Activated naive CD4-positive, alpha-beta T cell treated with anti-CD3 and anti-CD28 coated beads for 36 hours (primary cell): ENCODE measurements around the gene TPST1. TPM values are rescaled to one million over a fixed set of nuclear protein-coding genes. Genes with fewer than 3 reads are reported as not detected.
A peak's percentile ranks its signal among the peaks of the same experiment; 100 is the strongest.
"Not testable (repeated sequence)": the region's sequence is repeated elsewhere in the genome, so short reads cannot be mapped to it uniquely, and the experiment has no call there.

Source experiments
- CTCF ChIA-PET: fragments of 350-600 bp; sonication (Branson Sonifier 250); formaldehyde crosslinking; loops from one replicate; lab custom pipeline; 2021; ENCODE audit warnings: antibody characterized with exemption; lab: Charles Lee
- DNase-seq: peaks from one replicate; pipeline ENCODE4 v3.0.0-alpha.2; 2020
- H3K27ac Mint-ChIP-seq: one replicate; pipeline ENCODE4 v1.8.0; 2021; ENCODE audit warnings: mild to moderate bottlenecking, mixed read lengths
- H3K27me3 Mint-ChIP-seq: one replicate; pipeline ENCODE4 v1.8.0; 2021; ENCODE audit warnings: low read depth, mixed read lengths
- H3K36me3 Mint-ChIP-seq: one replicate; pipeline ENCODE4 v1.8.0; 2021; ENCODE audit warnings: low read depth, mixed read lengths
- H3K4me1 Mint-ChIP-seq: one replicate; pipeline ENCODE4 v1.8.0; 2021; ENCODE audit warnings: low read depth, mixed read lengths
- H3K4me3 Mint-ChIP-seq: one replicate; pipeline ENCODE4 v1.8.0; 2021; ENCODE audit warnings: mild to moderate bottlenecking, moderate library complexity, mixed read lengths
- H3K9me3 Mint-ChIP-seq: one replicate; pipeline ENCODE4 v1.8.0; 2021; ENCODE audit warnings: mixed read lengths
- intact Hi-C: fragments of 100-400 bp; cut with micrococcal nuclease; formaldehyde crosslinking; loops from one replicate; pipeline ENCODE4 v1.15.1; 2023
- total RNA-seq, 2 experiments: library from RNA; stranded (reverse); gene quantifications; one replicate each; pipeline ENCODE4 v1.2.3, GENCODE V29; 2021

The TPST1 gene
- 1 to 10 TPM; 1.9 to 3.8 TPM for total RNA-seq

- no peaks in the 10 kb centered on the region for H3K9me3 Mint-ChIP-seq
- DNase-seq = peak; percentile 84
- H3K27me3 Mint-ChIP-seq = peaks cover 13% of the 10 kb centered on the region
- H3K4me3 Mint-ChIP-seq = peak within 1 kb of the TSS; percentile 88
- H3K27ac Mint-ChIP-seq = no peak within 1 kb of the TSS
- CTCF ChIA-PET = interaction anchor here (1.1 to 2.2 kb wide), 5 partner anchors 9 to 209 kb away, joined by 3 to 6 read pairs (median 4); no protein-coding TSS in a partner anchor
- intact Hi-C loops = loop anchor here (1.0 to 10.0 kb wide), 7 partner anchors 88 to 790 kb away; partner anchors contain the start of genes ASL, GUSB, SBDS and TYW1
- peaks cover 29% of the 10 kb centered on the region for H3K4me1 Mint-ChIP-seq
- H3K36me3 Mint-ChIP-seq = no peaks in the 10 kb centered on the region
These were observed at the start of gene TPST1 for GRCh38 chr7:66204822-66205740. Gene TPST1 (plus strand): TSS chr7:66205334. CDS start chr7:66240426, 35,092 bp downstream.

GRCh38 chr7:66156035-66156434 lies 49.1 kb upstream of the TPST1 start:
- intact Hi-C loops, H3K27ac Mint-ChIP-seq, H3K9me3 Mint-ChIP-seq, DNase-seq, CTCF ChIA-PET, H3K4me1 Mint-ChIP-seq, H3K27me3 Mint-ChIP-seq, H3K4me3 Mint-ChIP-seq: not testable (repeated sequence)
- H3K36me3 Mint-ChIP-seq = peaks cover 60% of the 10 kb centered on the region

DNA sequence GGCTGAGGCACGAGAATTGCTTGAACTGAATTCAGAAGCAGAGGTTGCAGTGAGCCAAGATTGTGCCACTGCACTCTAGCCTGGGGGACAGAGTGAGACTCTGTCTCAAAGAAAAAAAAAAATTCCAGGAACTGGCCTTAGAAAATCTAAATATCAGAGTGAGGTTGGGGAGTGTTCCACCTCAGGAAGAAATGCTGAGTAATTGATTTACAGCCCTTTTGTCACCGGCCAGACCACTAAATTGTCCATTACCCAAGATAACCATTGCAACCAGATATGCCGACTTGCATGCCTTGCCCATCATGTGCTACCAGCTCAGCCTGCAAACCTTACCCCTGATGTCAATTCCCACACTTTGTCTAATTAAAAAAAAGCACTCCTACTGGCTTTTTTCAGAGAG lies 48.1 kb upstream of the TPST1 start:
- Mint-ChIP-seq H3K27me3 (no peaks in the 10 kb centered on the region), H3K9me3 (peaks cover 7% of the 10 kb centered on the region), H3K4me1 (no peaks in the 10 kb centered on the region), H3K4me3 (no peak overlapping the region), H3K27ac (no peak overlapping the region), H3K36me3 (peaks cover 56% of the 10 kb centered on the region)
- no peak for DNase-seq
- intact Hi-C loops = no loop called here
- CTCF ChIA-PET = interaction anchor here (1.0 kb wide), 1 partner anchor 47 kb away, joined by 4 read pairs; no protein-coding TSS in a partner anchor

DNA sequence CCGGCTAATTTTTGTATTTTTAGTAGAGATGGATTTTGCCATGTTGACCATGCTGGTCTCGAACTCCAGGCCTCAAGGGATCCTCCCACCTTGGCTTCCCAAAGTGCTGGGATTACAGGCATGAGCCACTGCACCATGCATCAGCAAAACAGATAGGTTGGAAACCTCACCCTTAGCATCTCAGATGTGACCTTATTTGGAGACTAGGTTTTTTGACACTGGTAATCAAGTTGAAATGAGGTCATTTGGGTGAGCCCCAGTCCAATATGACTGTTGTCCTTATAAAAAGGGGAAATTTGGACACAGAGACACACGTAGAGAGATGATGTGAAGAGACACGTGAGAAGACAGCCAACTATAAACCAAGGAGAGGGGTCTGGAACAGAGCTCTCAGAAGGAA lies 42.5 kb upstream of the TPST1 start:
- DNase-seq = no peak
- CTCF ChIA-PET = no interaction called here
- intact Hi-C loops = no loop called here
- Mint-ChIP-seq H3K36me3 (peaks cover 14% of the 10 kb centered on the region), H3K27me3 (no peaks in the 10 kb centered on the region), H3K4me3 (no peak overlapping the region), H3K4me1 (no peaks in the 10 kb centered on the region), H3K27ac (no peak overlapping the region), H3K9me3 (peaks cover 7% of the 10 kb centered on the region)

DNA sequence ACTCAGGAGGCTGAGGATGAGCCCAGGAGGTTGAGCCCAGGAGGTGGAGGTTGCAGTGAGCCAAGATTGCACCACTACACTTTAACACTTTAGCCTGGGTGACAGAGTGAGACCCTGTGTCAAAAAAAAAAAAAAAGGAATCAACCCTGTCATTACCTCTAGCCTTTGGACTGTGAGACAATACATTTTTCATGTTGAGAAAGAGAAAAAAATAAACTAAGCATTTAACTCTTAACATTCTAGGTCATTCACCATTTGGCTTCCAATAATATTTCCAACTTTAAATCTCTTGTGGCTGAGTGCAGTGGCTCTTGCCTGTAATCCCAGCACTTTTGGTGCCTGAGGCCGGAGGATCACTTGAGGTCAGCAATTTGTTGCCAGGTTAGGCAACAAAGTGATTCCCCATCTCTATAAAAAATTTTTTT lies 41.9 kb upstream of the TPST1 start:
- H3K36me3 Mint-ChIP-seq = peaks cover 10% of the 10 kb centered on the region
- no peak for DNase-seq
- H3K27me3 Mint-ChIP-seq = no peaks in the 10 kb centered on the region
- H3K9me3 Mint-ChIP-seq = peaks cover 4% of the 10 kb centered on the region
- no peak overlapping the region for H3K27ac Mint-ChIP-seq
- no peaks in the 10 kb centered on the region for H3K4me1 Mint-ChIP-seq
- H3K4me3 Mint-ChIP-seq = no peak overlapping the region
- intact Hi-C loops = no loop called here
- CTCF ChIA-PET = no interaction called here

DNA sequence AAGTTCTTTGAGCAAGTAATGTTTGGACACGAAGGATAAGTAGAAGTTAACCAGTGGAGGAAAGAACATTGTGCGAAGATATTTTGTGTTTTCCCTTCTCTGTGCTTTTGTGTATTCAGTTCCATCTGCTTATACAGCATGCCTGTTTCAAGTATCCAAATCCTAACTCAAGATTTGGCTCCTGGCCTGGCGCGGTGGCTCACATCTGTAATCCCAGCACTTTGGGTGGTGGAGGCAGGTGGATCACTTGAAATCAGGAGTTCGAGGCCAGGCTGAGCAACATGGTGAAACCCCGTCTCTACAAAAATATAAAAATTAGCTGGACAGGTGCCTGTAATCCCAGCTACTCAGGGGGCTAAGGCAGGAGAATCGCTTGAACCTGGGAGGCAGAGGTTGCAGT lies 40.8 kb upstream of the TPST1 start:
- Mint-ChIP-seq H3K27me3 (no peaks in the 10 kb centered on the region), H3K36me3 (peaks cover 4% of the 10 kb centered on the region), H3K9me3 (no peaks in the 10 kb centered on the region), H3K27ac (no peak overlapping the region), H3K4me1 (no peaks in the 10 kb centered on the region), H3K4me3 (no peak overlapping the region)
- CTCF ChIA-PET = interaction anchor here (0.7 kb wide), 1 partner anchor 24 kb away, joined by 4 read pairs; no protein-coding TSS in a partner anchor
- DNase-seq = no peak
- intact Hi-C loops = no loop called here

DNA sequence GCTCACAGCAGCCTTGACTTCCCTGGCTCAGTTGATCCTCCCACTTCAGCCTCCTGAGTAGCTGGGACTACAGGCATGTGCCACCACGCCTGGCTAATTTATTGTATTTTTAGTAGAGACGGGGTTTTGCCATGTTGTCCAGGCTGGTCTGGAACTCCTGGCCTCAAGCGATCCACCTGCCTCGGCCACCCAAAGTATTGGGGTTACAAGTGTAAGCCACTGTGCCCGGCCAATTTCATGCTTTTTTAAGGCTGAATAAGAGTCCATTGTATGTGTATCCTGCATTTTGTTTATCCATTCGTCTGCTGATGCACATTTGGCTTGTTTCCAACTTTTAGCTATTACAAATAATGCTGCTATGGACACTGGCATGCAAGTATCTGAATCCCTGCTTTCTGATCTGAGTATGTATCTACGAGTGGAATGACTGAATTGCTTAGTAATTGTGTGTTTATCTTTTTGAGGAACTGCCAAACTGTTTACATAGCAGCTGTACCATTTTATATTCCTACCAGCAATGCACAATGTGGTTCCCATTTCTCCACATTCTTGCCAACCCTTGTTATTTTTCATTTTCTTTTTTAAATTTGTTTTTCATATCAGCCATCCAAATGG lies 37.3 kb upstream of the TPST1 start:
- Mint-ChIP-seq H3K27ac (no peak overlapping the region), H3K36me3 (no peaks in the 10 kb centered on the region), H3K4me1 (peaks cover under 1% of the 10 kb centered on the region), H3K9me3 (no peaks in the 10 kb centered on the region), H3K4me3 (no peak overlapping the region), H3K27me3 (no peaks in the 10 kb centered on the region)
- CTCF ChIA-PET = interaction anchor here (1.2 kb wide), 1 partner anchor 137 kb away, joined by 3 read pairs; no protein-coding TSS in a partner anchor
- no peak for DNase-seq
- intact Hi-C loops = no loop called here

- Mint-ChIP-seq H3K27me3 (no peaks in the 10 kb centered on the region), H3K4me3 (no peak overlapping the region), H3K27ac (no peak overlapping the region), H3K36me3 (no peaks in the 10 kb centered on the region), H3K9me3 (no peaks in the 10 kb centered on the region), H3K4me1 (peaks cover 5% of the 10 kb centered on the region)
- CTCF ChIA-PET = no interaction called here
- intact Hi-C loops = no loop called here
- no peak for DNase-seq
These were observed 35.5 kb upstream of the TPST1 start for GRCh38 chr7:66169616-66170015.

GRCh38 chr7:66170309-66171231 lies 34.6 kb upstream of the TPST1 start:
- Mint-ChIP-seq H3K27ac (no peak overlapping the region), H3K9me3 (no peaks in the 10 kb centered on the region), H3K27me3 (no peaks in the 10 kb centered on the region), H3K36me3 (no peaks in the 10 kb centered on the region), H3K4me1 (peaks cover 5% of the 10 kb centered on the region), H3K4me3 (no peak overlapping the region)
- no peak for DNase-seq
- CTCF ChIA-PET = no interaction called here
- intact Hi-C loops = no loop called here

GRCh38 chr7:66172536-66173401 lies 32.4 kb upstream of the TPST1 start:
- H3K27ac Mint-ChIP-seq, H3K36me3 Mint-ChIP-seq, intact Hi-C loops, H3K9me3 Mint-ChIP-seq, H3K4me3 Mint-ChIP-seq, H3K27me3 Mint-ChIP-seq, H3K4me1 Mint-ChIP-seq, CTCF ChIA-PET: not testable (repeated sequence)
- DNase-seq = peak; percentile 31

DNA sequence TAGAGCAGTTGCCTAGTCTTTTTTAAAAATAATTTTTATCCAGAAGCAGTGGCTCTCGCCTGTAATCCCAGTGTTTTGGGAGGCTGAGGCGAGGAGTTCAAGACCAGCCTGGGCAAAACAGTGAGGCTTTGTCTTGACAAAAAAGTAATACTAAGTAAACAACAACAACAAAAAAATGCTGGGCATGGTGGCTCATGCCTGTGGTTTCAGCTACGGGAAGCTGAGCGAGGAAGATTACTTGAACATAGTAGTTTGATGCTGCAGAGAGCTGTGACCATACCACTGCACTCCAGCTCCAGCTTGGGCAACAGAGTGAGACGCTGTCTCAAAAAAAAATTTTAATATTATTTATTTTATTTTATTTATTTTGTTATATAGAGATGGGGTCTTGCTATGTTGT lies 31.3 kb upstream of the TPST1 start:
- DNase-seq = no peak
- H3K9me3 Mint-ChIP-seq = no peaks in the 10 kb centered on the region
- intact Hi-C loops = no loop called here
- CTCF ChIA-PET = interaction anchor here (0.7 kb wide), 1 partner anchor 22 kb away, joined by 5 read pairs; no protein-coding TSS in a partner anchor
- peaks cover 5% of the 10 kb centered on the region for H3K4me1 Mint-ChIP-seq
- H3K27me3 Mint-ChIP-seq = no peaks in the 10 kb centered on the region
- H3K4me3 Mint-ChIP-seq = no peak overlapping the region
- H3K36me3 Mint-ChIP-seq = no peaks in the 10 kb centered on the region
- H3K27ac Mint-ChIP-seq = no peak overlapping the region
